GM12878 (cell line): ENCODE results near the gene MT1H. TPM values are rescaled to one million over a fixed set of nuclear protein-coding genes. Genes with fewer than 3 reads are reported as not detected.

ENCODE experiments used
- CBFB ChIP-seq: IDR thresholded peaks from 2 replicates; pipeline ENCODE4 v1.6.1; 2016; ENCODE audit warnings: antibody characterized with exemption, low read depth
- CUX1 ChIP-seq: IDR thresholded peaks from 2 replicates; pipeline ENCODE4 v1.6.1; 2012; ENCODE audit warnings: improper control_type of control experiment, low read depth, low read length; ENCODE audit not compliant: insufficient replicate concordance
- IRF5 ChIP-seq: fragments of 450-650 bp; IDR thresholded peaks from 2 replicates; pipeline ENCODE4 v1.6.1; 2017; ENCODE audit warnings: borderline replicate concordance
- LARP7 ChIP-seq: fragments of 450-650 bp; IDR thresholded peaks from 2 replicates; pipeline ENCODE4 v1.6.1; 2017; ENCODE audit warnings: mild to moderate bottlenecking
- MXI1 ChIP-seq: fragments of 150-350 bp; IDR thresholded peaks from 2 replicates; pipeline ENCODE4 v1.6.1; 2011; ENCODE audit warnings: low read depth, mild to moderate bottlenecking, inconsistent platforms, low read length, improper control_type of control experiment
- TCF7 ChIP-seq: IDR thresholded peaks from 2 replicates; pipeline ENCODE4 v1.6.1; 2014; ENCODE audit warnings: antibody characterized with exemption, borderline replicate concordance
- polyA plus RNA-seq, 11 experiments: library from polyadenylated mRNA; depleted of rRNA in 4 of 11; unstranded in 6 of 11; stranded (reverse) in 5 of 11; fragments of >200 nt; fragmentation: Nextera tagmentation in 4 of 11; fragmentation: Illumina TruSeq in 1 of 11; extraction: Ambion mirVana in 4 of 11; extraction: Trizol in 1 of 11; gene quantifications; 1 replicate in 1 of 11; 2 replicates in 10 of 11; pipeline versions ENCODE4 v1.2.1 to v1.2.3, GENCODE V29; 2011 to 2016; ENCODE audit warnings: inconsistent platforms in 2 of 11, missing spikeins in 2 of 11, low read depth in 1 of 11
- total RNA-seq, 4 experiments: library from RNA; depleted of rRNA in 3 of 4; stranded (reverse); fragments of >200 nt in 3 of 4; fragmentation: Illumina TruSeq in 1 of 4; extraction: Trizol in 1 of 4; gene quantifications; 2 replicates each; pipeline versions ENCODE4 v1.2.1 to v1.2.3, GENCODE V29; 2013 to 2021

The MT1H gene
- total and polyA plus RNA-seq, 10 of the 15 experiments (the other 5 are each of a cell fraction or from before 2014, with no cell fraction given), result 0.40 to 6.0 (median 1.1) TPM; not detected in 2

- TF ChIP-seq CUX1 (no peak), CBFB (no peak), LARP7 (peak; percentile 100), IRF5 (no peak), MXI1 (no peak), TCF7 (no peak)
These were observed 12.5 kb downstream of the MT1H start, which contains the start of gene MT1X (continued) for GRCh38 chr16:56681939-56682702.
